K562 (cell line): ENCODE data around the gene MAP3K12. TPM values are rescaled to one million over a fixed set of nuclear protein-coding genes. Genes with fewer than 3 reads are reported as not detected.

Experiments used
- ARID1B ChIP-seq: fragments of 450-650 bp; IDR thresholded peaks from 2 replicates; pipeline ENCODE4 v1.6.1; 2016; ENCODE audit warnings: antibody characterized with exemption, mild to moderate bottlenecking, inconsistent platforms
- BRD4 ChIP-seq: fragments of 200-600 bp; sonication (generic); IDR thresholded peaks from 2 replicates; pipeline ENCODE4 v1.6.1; 2017; ENCODE audit warnings: inconsistent platforms
- KDM5B ChIP-seq: fragments of 200-600 bp; sonication (generic); IDR thresholded peaks from 2 replicates; pipeline ENCODE4 v1.6.1; 2012; ENCODE audit warnings: low read depth, mild to moderate bottlenecking, moderate library complexity, low read length, control low read depth, inconsistent platforms; ENCODE audit not compliant: insufficient replicate concordance
- KLF6 ChIP-seq: fragments of 250-450 bp; sonication (Bioruptor Pico); IDR thresholded peaks from 2 replicates; pipeline ENCODE4 v1.4.0; 2020; ENCODE audit warnings: mild to moderate bottlenecking, moderate library complexity, borderline replicate concordance
- MAZ ChIP-seq, 2 experiments: fragments of 450-650 bp in 1 of 2; sonication (generic) in 1 of 2; formaldehyde crosslinking; IDR thresholded peaks in 1 of 2; conservative IDR thresholded peaks in 1 of 2; 2 replicates each; pipeline versions ENCODE4 v1.4.0 to v1.5.0; 2020; ENCODE audit warnings: mild to moderate bottlenecking in 1 of 2, missing genetic modification reagents in 1 of 2
- NCOA1 ChIP-seq: fragments of 450-650 bp; IDR thresholded peaks from 2 replicates; pipeline ENCODE4 v1.6.1; 2016; ENCODE audit warnings: low read depth
- NFIC ChIP-seq: fragments of 450-650 bp; IDR thresholded peaks from 2 replicates; pipeline ENCODE4 v1.6.1; 2017; ENCODE audit warnings: mild to moderate bottlenecking, inconsistent platforms
- OTX1 ChIP-seq: fragments of 450-650 bp; formaldehyde crosslinking; IDR thresholded peaks from 2 replicates; pipeline ENCODE4 v1.4.0; 2022; ENCODE audit warnings: mild to moderate bottlenecking
- POLR2H ChIP-seq: IDR thresholded peaks from 2 replicates; pipeline ENCODE4 v1.6.1; 2016; ENCODE audit warnings: missing genetic modification characterization, low read depth, mild to moderate bottlenecking, control low read depth, missing compliant biosample characterization, moderate library complexity
- PRPF4 ChIP-seq: fragments of 200-400 bp; formaldehyde crosslinking; IDR thresholded peaks from one replicate; pipeline ENCODE4 v1.6.1; 2017; ENCODE audit warnings: low read length, low read depth, mild to moderate bottlenecking; ENCODE audit not compliant: insufficient read depth, poor library complexity, severe bottlenecking
- RAD51 ChIP-seq: fragments of 450-650 bp; IDR thresholded peaks from 2 replicates; pipeline ENCODE4 v1.7.1; 2016; ENCODE audit warnings: low read depth, mild to moderate bottlenecking, borderline replicate concordance
- ZBTB49 ChIP-seq: sonication (generic); formaldehyde crosslinking; IDR thresholded peaks from 2 replicates; pipeline ENCODE4 v1.8.0; 2022; ENCODE audit warnings: missing genetic modification reagents, mild to moderate bottlenecking, borderline replicate concordance
- ZBTB9 ChIP-seq: fragments of 450-650 bp; formaldehyde crosslinking; IDR thresholded peaks from 2 replicates; pipeline ENCODE4 v1.4.0; 2020; ENCODE audit warnings: mild to moderate bottlenecking, moderate library complexity
- polyA plus RNA-seq, 8 experiments: library from polyadenylated mRNA; depleted of rRNA in 4 of 8; stranded (reverse) in 5 of 8; unstranded in 3 of 8; fragments of >200 nt; fragmentation: Nextera tagmentation in 2 of 8; fragmentation: Illumina TruSeq in 1 of 8; extraction: Ambion mirVana in 2 of 8; extraction: Trizol in 1 of 8; gene quantifications; 2 replicates each; pipeline versions ENCODE4 v1.2.1 to v1.2.3, GENCODE V29; 2011 to 2014; ENCODE audit warnings: inconsistent platforms in 1 of 8, missing spikeins in 1 of 8
- total RNA-seq, 7 experiments: library from RNA; depleted of rRNA in 6 of 7; stranded (reverse); fragments of >200 nt in 6 of 7; fragmentation: Illumina TruSeq in 2 of 7; extraction: Trizol in 2 of 7; gene quantifications; 2 replicates each; pipeline versions ENCODE4 v1.2.1 to v1.2.3, GENCODE V29; 2011 to 2021; ENCODE audit warnings: low replicate concordance in 1 of 7
- TF ChIP-seq, protein P1 (sequence below), 3 experiments: IDR thresholded peaks in 2 of 3; conservative IDR thresholded peaks in 1 of 3; 2 replicates each; pipeline ENCODE4 v1.5.1; 2011 to 2012; ENCODE audit warnings: low read length in 3 of 3, mild to moderate bottlenecking in 3 of 3, control low read depth in 2 of 3, improper control_type of control experiment in 1 of 3, inconsistent platforms in 1 of 3, low read depth in 1 of 3, mixed read lengths in 1 of 3, moderate library complexity in 1 of 3; ENCODE audit not compliant: insufficient read depth in 2 of 3

The MAP3K12 gene
- total and polyA plus RNA-seq, 9 of the 15 experiments (the other 6 are each of a cell fraction or from before 2014, with no cell fraction given) = 0.10 to 2.4 (median 1.6) TPM

DNA sequence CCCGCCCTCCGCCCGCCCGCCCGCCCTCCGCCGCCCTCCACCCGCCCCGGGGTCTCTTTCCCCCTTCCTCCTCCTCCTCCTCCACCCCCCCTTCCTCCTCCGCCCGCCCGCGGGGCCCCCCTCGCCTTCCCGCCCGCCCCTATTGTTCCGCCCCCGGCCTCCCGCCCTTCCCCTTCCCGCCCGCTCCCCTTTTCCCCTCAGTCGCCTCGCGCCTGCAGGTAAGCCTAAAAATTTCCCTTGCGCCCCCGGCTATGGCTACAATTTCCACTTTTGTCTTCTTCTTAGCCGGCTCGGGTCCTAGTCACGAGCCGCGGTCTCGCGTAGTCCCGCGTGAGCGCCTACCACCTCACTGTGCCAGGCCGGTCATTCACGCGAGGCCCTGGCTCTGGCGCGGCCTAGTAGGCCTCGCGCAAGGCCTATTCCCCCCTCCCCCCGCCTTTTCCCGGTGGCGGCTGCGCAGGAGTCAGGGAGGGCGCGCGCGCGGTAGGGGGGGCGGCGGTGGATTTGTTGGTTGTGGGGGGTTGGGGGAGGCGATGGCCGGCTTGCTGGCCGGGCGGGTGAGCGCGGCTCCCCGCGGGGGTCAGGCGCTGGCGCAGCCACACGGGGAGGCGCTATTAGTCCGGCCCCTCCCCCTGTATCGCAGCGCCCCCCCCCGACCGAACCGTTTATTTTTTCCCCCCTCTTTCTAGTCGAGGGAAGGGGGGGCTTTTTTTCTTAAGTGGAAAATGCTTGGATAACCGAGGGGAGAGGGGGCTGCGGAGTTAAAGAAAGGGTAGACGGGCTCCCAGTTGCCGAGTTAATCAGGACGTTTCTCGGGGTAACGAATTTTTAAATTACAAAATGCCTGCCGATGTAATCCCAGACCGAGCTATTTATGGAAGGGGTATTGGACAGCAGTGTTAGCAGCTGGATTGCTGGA lies 46.8 kb downstream of the MAP3K12 start (continued):
- TF ChIP-seq ZBTB49 (CRISPR knock-in tag) = peak; percentile 89; the same call in 1 of the 2 replicates
- peak; percentile 27; the same call in 1 of the 2 replicates for TF ChIP-seq ZBTB9
- TF ChIP-seq POLR2H = peak; percentile 38; the same call in 1 of the 2 replicates
- TF ChIP-seq NCOA1 = peak; percentile 12; the same call in 1 of the 2 replicates
- no peak for TF ChIP-seq RAD51
- TF ChIP-seq NFIC = peak; percentile 17; the same call in 1 of the 2 replicates
- TF ChIP-seq BRD4 = peak; percentile 95; the same call in 1 of the 2 replicates
- peak; percentile 65 for TF ChIP-seq KDM5B
- peak; percentile 23; the same call in 1 of the 2 replicates for TF ChIP-seq OTX1 (CRISPR knock-in tag)
- TF ChIP-seq MAZ (CRISPR knock-in tag; conservative IDR thresholded peaks at IDR 0.05 in 1 of 2, IDR thresholded peaks at IDR 0.05 in 1 of 2) = peak; percentile 84 to 91
- no peak for TF ChIP-seq ARID1B
- no peak for TF ChIP-seq KLF6
- TF ChIP-seq PRPF4 = peak; percentile 86
- TF ChIP-seq, protein P1, sequence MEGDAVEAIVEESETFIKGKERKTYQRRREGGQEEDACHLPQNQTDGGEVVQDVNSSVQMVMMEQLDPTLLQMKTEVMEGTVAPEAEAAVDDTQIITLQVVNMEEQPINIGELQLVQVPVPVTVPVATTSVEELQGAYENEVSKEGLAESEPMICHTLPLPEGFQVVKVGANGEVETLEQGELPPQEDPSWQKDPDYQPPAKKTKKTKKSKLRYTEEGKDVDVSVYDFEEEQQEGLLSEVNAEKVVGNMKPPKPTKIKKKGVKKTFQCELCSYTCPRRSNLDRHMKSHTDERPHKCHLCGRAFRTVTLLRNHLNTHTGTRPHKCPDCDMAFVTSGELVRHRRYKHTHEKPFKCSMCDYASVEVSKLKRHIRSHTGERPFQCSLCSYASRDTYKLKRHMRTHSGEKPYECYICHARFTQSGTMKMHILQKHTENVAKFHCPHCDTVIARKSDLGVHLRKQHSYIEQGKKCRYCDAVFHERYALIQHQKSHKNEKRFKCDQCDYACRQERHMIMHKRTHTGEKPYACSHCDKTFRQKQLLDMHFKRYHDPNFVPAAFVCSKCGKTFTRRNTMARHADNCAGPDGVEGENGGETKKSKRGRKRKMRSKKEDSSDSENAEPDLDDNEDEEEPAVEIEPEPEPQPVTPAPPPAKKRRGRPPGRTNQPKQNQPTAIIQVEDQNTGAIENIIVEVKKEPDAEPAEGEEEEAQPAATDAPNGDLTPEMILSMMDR (IDR thresholded peaks at IDR 0.05 in 2 of 3, conservative IDR thresholded peaks at IDR 0.05 in 1 of 3; ENCODE audit: insufficient read depth in 2 of 3, low read depth in 1 of 3, low read length in 3 of 3) = peak; percentile 51 to 90 (median 64); a peak in 5 of 6 replicates
